Peyer's patch (tissue), 4 donors: ENCODE data around the gene PKNOX2. TPM values are rescaled to one million over a fixed set of nuclear protein-coding genes. Genes with fewer than 3 reads are reported as not detected.

Experiments used
- DNase-seq, 3 donors: peaks; one replicate each; pipeline ENCODE4 v3.0.0-alpha.2; 2017 to 2019
- H3K27ac ChIP-seq, 4 donors: fragments of 200-600 bp; sonication (generic); one replicate each; pipeline ENCODE4 v1.5.1; 2016 to 2019
- H3K27me3 ChIP-seq, 2 donors: fragments of 200-600 bp; sonication (generic); one replicate each; pipeline ENCODE4 v1.5.1; 2019
- H3K36me3 ChIP-seq, 3 donors: fragments of 200-600 bp; sonication (generic); one replicate each; pipeline ENCODE4 v1.5.1; 2016 to 2019
- H3K4me1 ChIP-seq, 4 donors: fragments of 200-600 bp; sonication (generic); one replicate each; pipeline ENCODE4 v1.5.1; 2016 to 2019
- H3K4me3 ChIP-seq, 4 donors: fragments of 200-600 bp; sonication (generic); 1 replicate in 3 of 4; 2 replicates in 1 of 4; pipeline ENCODE4 v1.5.1; 2016 to 2019; ENCODE audit warnings: mild to moderate bottlenecking in 1 of 4
- H3K9me3 ChIP-seq, 4 donors: fragments of 200-600 bp; sonication (generic); one replicate each; pipeline ENCODE4 v1.5.1; 2016 to 2019; ENCODE audit warnings: mild to moderate bottlenecking in 1 of 4
- CTCF ChIP-seq, 6 experiments: fragments of 450-650 bp in 4 of 6; fragments of 200-600 bp in 2 of 6; sonication (generic) in 1 of 6; IDR thresholded peaks; one replicate each; pipeline ENCODE4 v1.5.1; 2017 to 2019; ENCODE audit warnings: antibody characterized with exemption in 6 of 6, mild to moderate bottlenecking in 3 of 6, moderate library complexity in 1 of 6
- POLR2A ChIP-seq, 2 donors: fragments of 450-650 bp; IDR thresholded peaks; one replicate each; pipeline ENCODE4 v1.5.1; 2017; ENCODE audit warnings: antibody characterized with exemption in 2 of 2, mild to moderate bottlenecking in 2 of 2, moderate library complexity in 2 of 2
- total RNA-seq, 4 donors: library from RNA; depleted of rRNA; stranded (reverse); fragments of >200 nt; gene quantifications; one replicate each; pipeline ENCODE4 v1.1.0, GENCODE V29; 2016

Gene PKNOX2
- total RNA-seq, 4 donors from 2014 or later = 1.4 to 8.3 TPM; not detected in 2

GRCh38 chr11:125139778-125140177, 24.8 kb upstream of the PKNOX2 start:
- Histone ChIP-seq H3K9me3 (no peaks in the 10 kb centered on the region), H3K36me3 (no peaks in the 10 kb centered on the region), H3K27ac (no peak overlapping the region), H3K27me3 (no peaks in the 10 kb centered on the region), H3K4me3 (no peak overlapping the region), H3K4me1 (no peaks in the 10 kb centered on the region)
- TF ChIP-seq CTCF (IDR thresholded peaks at IDR 0.05) = no peak
- TF ChIP-seq POLR2A (IDR thresholded peaks at IDR 0.05) = no peak
- no peak for DNase-seq

- TF ChIP-seq POLR2A (IDR thresholded peaks at IDR 0.05) (no peak), CTCF (IDR thresholded peaks at IDR 0.05) (no peak)
- DNase-seq = no peak
- no peaks in the 10 kb centered on the region for H3K36me3 ChIP-seq
Observed at GRCh38 chr11:125140233-125140632, 24.3 kb upstream of the PKNOX2 start.

GRCh38 chr11:125141178-125141577, 23.4 kb upstream of the PKNOX2 start:
- Histone ChIP-seq H3K27me3 (no peaks in the 10 kb centered on the region), H3K4me1 (no peaks in the 10 kb centered on the region), H3K27ac (no peak overlapping the region), H3K4me3 (no peak overlapping the region), H3K36me3 (no peaks in the 10 kb centered on the region), H3K9me3 (no peaks in the 10 kb centered on the region)
- DNase-seq = no peak
- TF ChIP-seq CTCF (IDR thresholded peaks at IDR 0.05) = no peak
- no peak for TF ChIP-seq POLR2A (IDR thresholded peaks at IDR 0.05)

More at GRCh38 chr11:125140233-125140632, 24.3 kb upstream of the PKNOX2 start:
- no peaks in the 10 kb centered on the region for H3K9me3 ChIP-seq
- no peaks in the 10 kb centered on the region for H3K27me3 ChIP-seq
- no peak overlapping the region for H3K27ac ChIP-seq
- H3K4me1 ChIP-seq = no peaks in the 10 kb centered on the region
- H3K4me3 ChIP-seq = no peak overlapping the region

- Histone ChIP-seq H3K9me3 (no peaks in the 10 kb centered on the region), H3K36me3 (no peaks in the 10 kb centered on the region), H3K4me1 (no peaks in the 10 kb centered on the region), H3K27ac (no peak overlapping the region), H3K4me3 (no peak overlapping the region), H3K27me3 (no peaks in the 10 kb centered on the region)
- TF ChIP-seq CTCF (IDR thresholded peaks at IDR 0.05) = peak; percentile 82 to 96 (median 84)
- no peak for TF ChIP-seq POLR2A (IDR thresholded peaks at IDR 0.05)
- peak; percentile 32 to 66 (median 61) for DNase-seq
Observed at GRCh38 chr11:125141686-125142535, 22.6 kb upstream of the PKNOX2 start.

- Histone ChIP-seq H3K9me3 (no peaks in the 10 kb centered on the region), H3K4me1 (no peaks in the 10 kb centered on the region), H3K27ac (no peak overlapping the region), H3K36me3 (no peaks in the 10 kb centered on the region), H3K4me3 (no peak overlapping the region), H3K27me3 (no peaks in the 10 kb centered on the region)
- DNase-seq = no peak
- TF ChIP-seq POLR2A (IDR thresholded peaks at IDR 0.05) (no peak), CTCF (IDR thresholded peaks at IDR 0.05) (no peak)
Observed at GRCh38 chr11:125146232-125146631, 18.3 kb upstream of the PKNOX2 start.
